ENCODE measurements around the gene NCKAP5.

NCKAP5 gene

GRCh38 chr2:132782176-132782783 lies 786.0 kb downstream of the NCKAP5 start:
- no peak for DNase-seq

DNA sequence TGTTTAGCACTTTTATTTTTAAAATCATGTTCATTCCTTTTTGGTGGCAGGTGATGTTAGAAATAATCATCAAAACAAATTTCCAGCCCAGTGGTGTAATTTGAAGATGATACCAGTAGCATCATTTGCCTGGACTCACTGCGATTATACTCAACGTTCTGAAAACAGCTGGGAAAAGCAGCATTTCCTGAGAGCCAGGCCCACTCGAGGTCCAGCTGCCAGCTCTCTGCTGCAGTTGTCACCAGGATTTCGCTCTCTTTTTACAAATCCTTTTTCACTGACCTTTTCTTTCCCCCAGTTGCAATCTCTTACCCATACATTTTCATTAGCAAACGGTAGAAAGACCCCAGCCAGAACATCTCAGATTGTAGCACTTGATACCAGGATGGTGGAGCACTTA lies 787.6 kb downstream of the NCKAP5 start:
- peak; percentile 18 for DNase-seq

DNA sequence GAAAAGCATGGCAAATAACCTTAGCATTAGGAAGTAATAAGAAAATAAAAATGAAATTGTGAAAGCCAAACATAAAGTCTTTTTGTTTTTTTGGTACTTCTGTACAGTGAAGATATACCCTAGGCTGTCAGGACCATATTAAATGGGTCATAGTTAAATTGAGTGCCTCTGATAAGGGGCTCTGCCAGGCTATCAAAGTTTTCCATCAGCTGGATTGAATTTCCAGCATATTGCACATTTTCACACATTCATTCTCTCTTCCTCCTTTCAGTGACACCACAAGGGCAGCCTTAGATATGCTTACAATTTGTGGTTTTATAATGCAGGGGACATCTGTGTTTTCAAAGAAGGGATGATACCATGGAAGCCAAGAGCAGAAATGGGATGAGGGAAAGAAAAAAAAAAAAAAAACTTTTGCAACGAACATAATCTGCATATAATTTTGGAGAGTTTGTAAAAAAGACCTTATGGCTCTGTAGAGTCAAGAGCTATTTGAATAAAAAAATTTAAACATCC lies 789.0 kb downstream of the NCKAP5 start:
- no peak for DNase-seq

GRCh38 chr2:132776287-132776686 lies 792.0 kb downstream of the NCKAP5 start:
- no peak for DNase-seq

GRCh38 chr2:132774189-132774588 lies 794.1 kb downstream of the NCKAP5 start:
- DNase-seq, result no peak

DNA sequence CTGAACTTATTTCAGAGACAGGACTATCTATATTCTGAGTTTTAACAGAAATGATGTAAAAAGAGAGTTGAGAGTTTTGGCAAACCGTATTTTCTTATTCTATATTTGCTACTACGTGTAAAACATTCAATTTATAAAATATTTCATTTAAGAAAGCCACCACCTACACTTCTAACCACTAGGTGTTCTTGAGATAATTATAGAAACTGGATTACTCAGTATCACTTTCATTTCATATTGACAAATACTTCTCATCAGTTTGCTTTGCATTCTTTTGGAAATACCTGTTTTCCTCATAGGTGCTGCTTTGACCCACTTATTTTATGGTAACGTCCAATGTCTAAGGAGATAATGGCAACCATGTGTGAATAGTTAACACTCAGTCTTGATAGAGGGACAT lies 794.9 kb downstream of the NCKAP5 start:
- no peak for DNase-seq

DNA sequence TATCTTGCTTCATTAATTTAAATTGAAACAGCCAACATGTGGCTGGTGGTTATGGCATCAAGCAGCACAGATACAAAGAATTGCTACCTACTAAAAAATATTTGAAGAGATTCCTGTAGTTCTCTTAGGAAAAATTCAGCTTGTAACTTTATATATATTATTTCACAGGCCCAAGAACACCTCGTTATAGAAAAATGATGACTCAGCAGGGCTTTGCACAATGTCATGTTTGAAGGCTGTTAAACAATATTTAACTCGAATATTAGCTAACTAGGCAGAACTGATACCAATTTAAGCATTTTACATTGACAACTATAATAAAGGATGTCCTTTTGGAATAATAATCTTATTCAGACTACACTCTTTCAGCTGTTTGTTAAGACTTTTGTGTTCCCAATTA lies 795.9 kb downstream of the NCKAP5 start:
- no peak for DNase-seq

GRCh38 chr2:132766573-132766972 lies 801.7 kb downstream of the NCKAP5 start:
- DNase-seq, result no peak

GRCh38 chr2:132761437-132761836 lies 806.8 kb downstream of the NCKAP5 start:
- DNase-seq, result no peak

DNA sequence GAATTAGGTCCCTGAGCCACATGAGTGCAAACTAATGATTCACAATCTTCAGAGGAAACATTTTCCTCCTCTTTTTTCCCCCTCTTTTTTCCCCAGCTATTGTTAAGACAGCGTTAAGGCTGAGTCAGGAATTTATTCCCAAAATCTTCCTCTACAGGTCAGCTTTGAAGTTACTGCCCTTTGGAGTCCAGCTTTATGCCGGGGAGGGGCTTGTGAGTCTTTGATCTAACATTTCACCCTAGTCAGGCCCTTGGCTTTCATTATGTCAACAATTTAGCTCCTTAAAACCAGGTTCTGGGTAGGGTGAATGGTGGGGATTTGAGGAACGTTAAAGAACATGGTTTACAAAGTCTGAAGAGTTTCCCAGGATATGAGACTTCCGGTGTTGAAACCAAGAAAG lies 807.3 kb downstream of the NCKAP5 start:
- DNase-seq, result no peak

- no peak for DNase-seq
Measured at GRCh38 chr2:132760405-132760804, 807.9 kb downstream of the NCKAP5 start.

DNA sequence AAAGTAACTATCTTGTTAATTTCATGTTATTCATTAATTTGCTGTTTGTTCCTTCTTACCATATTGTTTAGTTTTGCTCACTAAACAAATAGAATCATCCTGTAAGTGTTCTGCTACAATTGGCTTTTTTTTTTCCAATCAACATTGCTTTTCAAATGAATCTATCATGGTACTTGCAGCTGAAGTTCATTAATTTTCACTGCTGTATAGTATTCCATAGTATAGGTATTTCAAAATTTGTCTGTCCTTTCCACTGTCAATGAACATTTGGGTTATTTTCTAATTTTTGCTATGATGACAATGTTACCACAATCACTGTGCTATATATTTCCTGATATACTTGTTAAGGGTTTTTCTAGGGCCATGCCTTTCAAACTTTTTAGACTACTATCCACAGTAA lies 809.3 kb downstream of the NCKAP5 start:
- DNase-seq, result no peak

- DNase-seq, result no peak
Measured at GRCh38 chr2:132757676-132758075, 810.6 kb downstream of the NCKAP5 start.

DNA sequence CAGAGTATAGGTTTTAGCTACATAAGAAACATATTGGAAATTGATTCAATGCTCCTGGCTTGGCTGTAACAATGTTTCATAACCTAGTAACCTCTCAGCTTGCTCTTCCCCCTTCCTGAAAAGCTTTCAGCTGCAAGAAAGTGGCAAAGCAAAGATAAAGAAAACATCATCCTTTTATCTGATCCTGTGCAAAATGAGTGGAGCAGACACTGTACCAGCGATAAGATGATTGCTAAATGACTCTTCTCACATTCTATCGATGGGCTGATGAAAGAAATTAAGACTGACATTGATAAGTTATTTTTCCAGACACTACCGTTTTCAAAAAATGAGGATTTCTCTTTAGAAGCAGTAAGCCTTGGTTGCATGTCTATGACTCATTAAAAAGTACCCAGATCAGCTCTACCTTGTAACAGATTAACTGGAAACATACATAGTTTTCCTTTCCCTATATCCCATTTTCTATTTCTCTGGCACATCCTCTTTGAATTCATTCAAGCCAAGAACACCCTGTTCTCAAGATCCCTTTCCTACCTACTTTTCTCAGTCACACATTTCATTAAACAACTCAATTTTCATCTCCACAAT lies 811.2 kb downstream of the NCKAP5 start:
- no peak for DNase-seq

GRCh38 chr2:132754867-132755472 lies 813.3 kb downstream of the NCKAP5 start:
- DNase-seq, result no peak

DNA sequence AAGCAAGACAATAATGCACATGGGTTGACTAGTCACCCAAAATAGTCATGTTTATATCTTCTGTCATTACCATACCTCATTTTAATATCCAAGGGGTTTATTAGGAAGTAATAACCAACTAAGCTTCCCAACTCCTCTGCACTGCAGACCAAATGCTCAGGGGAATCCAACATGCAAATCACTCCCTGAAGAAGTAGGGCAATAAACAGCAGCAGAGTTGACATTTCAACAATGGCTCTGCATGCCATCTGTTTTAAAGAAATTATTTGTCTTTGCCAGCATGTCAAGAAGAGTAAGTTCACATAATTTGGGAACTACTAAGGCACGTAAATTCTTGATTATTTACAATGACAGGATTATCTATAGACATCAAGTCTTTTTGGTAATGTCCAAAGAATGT lies 813.9 kb downstream of the NCKAP5 start:
- no peak for DNase-seq

- no peak for DNase-seq
Measured at GRCh38 chr2:132752421-132753206, 815.6 kb downstream of the NCKAP5 start.

- no peak for DNase-seq
Measured at GRCh38 chr2:132751836-132752235, 816.4 kb downstream of the NCKAP5 start.

- DNase-seq, result no peak
Measured at GRCh38 chr2:132750606-132751005, 817.7 kb downstream of the NCKAP5 start.

GRCh38 chr2:132747046-132747445 lies 821.2 kb downstream of the NCKAP5 start:
- no peak for DNase-seq

DNA sequence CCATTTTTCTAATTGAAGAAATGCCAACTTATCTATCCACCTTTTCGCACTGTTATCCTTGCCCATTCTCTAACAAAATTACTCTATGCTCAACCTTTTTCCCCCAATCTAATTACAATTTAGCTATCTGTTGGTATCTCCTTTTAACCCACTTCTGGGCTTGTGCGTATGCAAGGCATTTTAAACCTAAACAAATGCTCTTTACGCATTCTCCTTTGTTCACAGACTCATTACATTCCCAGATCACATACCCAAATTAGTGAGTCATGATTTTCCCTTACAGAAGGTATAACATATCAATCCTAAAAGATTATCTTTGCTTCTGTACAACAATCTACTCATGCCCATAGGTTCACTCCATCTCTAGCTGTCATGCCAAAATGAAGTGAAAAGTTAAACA lies 826.5 kb downstream of the NCKAP5 start:
- no peak for DNase-seq

DNA sequence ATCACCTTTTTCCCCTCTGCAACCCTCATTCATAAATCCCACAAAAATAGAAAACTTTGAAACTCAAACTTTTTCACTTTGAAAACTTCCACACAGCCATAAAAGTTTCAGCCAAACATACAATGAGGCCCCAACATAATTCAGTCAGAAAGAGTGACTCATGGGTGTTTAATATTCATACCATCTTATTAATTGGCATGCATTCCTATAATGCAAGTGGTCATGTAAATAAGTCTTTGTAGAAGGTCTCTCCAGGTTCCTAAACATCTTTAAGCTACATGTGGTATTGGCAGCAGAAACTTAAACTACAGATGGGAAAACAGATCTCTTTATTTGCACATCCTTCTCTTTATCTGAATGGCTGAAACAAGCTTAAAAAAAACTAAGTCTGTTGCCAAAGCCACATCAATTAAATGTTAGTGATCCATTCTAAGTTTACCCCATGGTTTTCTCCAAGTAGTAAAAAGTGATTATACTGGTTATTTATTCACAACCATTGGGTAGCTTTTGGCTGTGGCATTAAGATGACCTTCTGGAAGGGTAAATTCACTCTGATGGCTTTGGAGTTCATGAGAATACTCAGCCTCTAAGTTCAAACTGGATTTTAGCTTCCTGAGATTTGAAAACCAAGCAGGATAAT lies 828.1 kb downstream of the NCKAP5 start:
- DNase-seq, result no peak

GRCh38 chr2:132738223-132738622 lies 830.0 kb downstream of the NCKAP5 start:
- no peak for DNase-seq
